MM.1S (cell line): ENCODE measurements around the gene DUOXA2.

Experiments
- EZH2 ChIP-seq: fragments of 300-600 bp; sonication (generic); optimal IDR thresholded peaks from 2 replicates; pipeline ENCODE3; 2017; ENCODE audit warnings: low read depth, mild to moderate bottlenecking, antibody characterized with exemption, low read length, mixed read lengths
- EZH2phosphoT487 ChIP-seq: fragments of 300-600 bp; sonication (generic); IDR thresholded peaks from 2 replicates; pipeline ENCODE4 v1.6.1; 2018; ENCODE audit warnings: antibody characterized with exemption, low read length
- TF ChIP-seq, protein P1 (sequence below): fragments of 300-600 bp; sonication (generic); IDR thresholded peaks from 2 replicates; pipeline ENCODE4 v1.5.1; 2016; ENCODE audit warnings: antibody characterized with exemption, low read length, mixed read lengths

- TF ChIP-seq, protein P1, sequence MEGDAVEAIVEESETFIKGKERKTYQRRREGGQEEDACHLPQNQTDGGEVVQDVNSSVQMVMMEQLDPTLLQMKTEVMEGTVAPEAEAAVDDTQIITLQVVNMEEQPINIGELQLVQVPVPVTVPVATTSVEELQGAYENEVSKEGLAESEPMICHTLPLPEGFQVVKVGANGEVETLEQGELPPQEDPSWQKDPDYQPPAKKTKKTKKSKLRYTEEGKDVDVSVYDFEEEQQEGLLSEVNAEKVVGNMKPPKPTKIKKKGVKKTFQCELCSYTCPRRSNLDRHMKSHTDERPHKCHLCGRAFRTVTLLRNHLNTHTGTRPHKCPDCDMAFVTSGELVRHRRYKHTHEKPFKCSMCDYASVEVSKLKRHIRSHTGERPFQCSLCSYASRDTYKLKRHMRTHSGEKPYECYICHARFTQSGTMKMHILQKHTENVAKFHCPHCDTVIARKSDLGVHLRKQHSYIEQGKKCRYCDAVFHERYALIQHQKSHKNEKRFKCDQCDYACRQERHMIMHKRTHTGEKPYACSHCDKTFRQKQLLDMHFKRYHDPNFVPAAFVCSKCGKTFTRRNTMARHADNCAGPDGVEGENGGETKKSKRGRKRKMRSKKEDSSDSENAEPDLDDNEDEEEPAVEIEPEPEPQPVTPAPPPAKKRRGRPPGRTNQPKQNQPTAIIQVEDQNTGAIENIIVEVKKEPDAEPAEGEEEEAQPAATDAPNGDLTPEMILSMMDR, result no peak
- TF ChIP-seq EZH2 (no peak), EZH2phosphoT487 (no peak)
Measured at GRCh38 chr15:45117308-45118130, 3.4 kb downstream of the DUOXA2 start.
